HFF-Myc (cell line): ENCODE results near the gene MGST2.
"Not testable (repeated sequence)": the region's sequence is repeated elsewhere in the genome, so short reads cannot be mapped to it uniquely, and the experiment has no call there.

ENCODE experiments used
- DNase-seq: peaks from one replicate; pipeline ENCODE4 v3.0.0-alpha.2; 2011; ENCODE audit warnings: low read depth; ENCODE audit errors: extremely low read depth
- H3K4me3 ChIP-seq: replicated peaks from 2 replicates; pipeline ENCODE4 v1.5.1; 2011; ENCODE audit warnings: low read depth, mild to moderate bottlenecking, control low read depth, low read length
- TF ChIP-seq, protein P1 (sequence below): IDR thresholded peaks from 2 replicates; pipeline ENCODE4 v1.5.1; 2012; ENCODE audit warnings: mild to moderate bottlenecking, low read depth, low read length, control low read depth; ENCODE audit errors: missing control alignments

MGST2 gene

DNA sequence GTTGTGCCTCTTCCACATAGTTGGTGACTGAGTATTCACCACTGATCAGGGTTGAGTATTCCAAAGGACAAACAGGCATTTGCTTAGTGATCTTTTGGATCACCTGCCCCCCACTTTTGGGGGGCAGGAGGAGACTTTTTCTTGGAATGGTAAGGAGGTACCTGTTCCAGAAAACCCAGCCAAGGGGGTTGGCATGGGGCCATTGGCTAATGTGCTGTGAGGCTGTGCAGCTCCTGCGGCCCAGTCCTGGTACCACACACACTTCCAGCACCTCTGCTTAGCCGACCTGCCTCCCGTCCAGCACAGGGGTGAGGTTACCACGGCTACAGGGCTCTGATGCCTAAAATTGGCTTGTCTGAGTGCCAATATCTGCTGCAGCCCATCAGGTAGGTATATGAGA is 40.1 kb upstream of the MGST2 start:
- no peak overlapping the region for H3K4me3 ChIP-seq
- no peak for DNase-seq
- TF ChIP-seq, protein P1, sequence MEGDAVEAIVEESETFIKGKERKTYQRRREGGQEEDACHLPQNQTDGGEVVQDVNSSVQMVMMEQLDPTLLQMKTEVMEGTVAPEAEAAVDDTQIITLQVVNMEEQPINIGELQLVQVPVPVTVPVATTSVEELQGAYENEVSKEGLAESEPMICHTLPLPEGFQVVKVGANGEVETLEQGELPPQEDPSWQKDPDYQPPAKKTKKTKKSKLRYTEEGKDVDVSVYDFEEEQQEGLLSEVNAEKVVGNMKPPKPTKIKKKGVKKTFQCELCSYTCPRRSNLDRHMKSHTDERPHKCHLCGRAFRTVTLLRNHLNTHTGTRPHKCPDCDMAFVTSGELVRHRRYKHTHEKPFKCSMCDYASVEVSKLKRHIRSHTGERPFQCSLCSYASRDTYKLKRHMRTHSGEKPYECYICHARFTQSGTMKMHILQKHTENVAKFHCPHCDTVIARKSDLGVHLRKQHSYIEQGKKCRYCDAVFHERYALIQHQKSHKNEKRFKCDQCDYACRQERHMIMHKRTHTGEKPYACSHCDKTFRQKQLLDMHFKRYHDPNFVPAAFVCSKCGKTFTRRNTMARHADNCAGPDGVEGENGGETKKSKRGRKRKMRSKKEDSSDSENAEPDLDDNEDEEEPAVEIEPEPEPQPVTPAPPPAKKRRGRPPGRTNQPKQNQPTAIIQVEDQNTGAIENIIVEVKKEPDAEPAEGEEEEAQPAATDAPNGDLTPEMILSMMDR: no peak

DNA sequence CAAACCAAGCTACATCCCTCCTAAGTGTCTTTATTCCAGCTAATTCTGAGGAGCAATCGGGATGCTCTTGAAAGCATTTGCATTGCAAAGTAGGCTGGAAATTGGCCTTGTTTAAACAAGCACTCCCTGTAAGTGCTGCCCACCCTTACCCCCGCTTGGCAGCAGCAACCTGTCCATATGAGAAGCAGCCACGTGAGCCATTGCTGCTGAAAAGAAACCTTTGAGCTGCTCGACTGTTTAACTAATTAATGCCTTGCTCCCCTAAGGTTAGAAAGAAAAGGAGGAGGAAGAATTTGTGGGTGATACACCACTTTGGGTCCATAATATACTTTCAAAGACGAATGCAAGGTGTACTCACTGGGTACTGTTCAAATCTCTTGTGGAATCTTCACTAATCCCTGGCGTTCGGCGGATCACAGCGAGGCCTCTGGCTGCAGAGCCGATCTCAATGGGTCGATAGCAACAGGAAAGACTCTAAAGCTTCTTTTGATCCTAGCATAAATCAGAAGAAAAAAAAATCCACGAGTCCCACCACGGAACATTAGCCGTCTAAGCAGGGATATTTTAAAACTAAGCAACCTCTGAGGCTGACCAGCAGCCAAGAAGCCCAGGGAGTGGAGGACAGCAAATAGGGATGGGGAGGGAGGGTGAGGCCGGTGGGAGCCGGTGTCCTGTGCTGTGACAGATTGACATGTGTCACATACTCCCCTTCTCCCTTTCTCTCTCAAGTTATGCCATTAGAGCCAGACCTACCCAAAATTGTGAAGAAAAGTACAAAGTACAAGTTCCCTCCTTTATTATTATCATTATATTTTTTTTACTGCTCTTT is 37.2 kb upstream of the MGST2 start:
- H3K4me3 ChIP-seq: no peak overlapping the region
- DNase-seq: no peak
- TF ChIP-seq, protein P1: no peak

DNA sequence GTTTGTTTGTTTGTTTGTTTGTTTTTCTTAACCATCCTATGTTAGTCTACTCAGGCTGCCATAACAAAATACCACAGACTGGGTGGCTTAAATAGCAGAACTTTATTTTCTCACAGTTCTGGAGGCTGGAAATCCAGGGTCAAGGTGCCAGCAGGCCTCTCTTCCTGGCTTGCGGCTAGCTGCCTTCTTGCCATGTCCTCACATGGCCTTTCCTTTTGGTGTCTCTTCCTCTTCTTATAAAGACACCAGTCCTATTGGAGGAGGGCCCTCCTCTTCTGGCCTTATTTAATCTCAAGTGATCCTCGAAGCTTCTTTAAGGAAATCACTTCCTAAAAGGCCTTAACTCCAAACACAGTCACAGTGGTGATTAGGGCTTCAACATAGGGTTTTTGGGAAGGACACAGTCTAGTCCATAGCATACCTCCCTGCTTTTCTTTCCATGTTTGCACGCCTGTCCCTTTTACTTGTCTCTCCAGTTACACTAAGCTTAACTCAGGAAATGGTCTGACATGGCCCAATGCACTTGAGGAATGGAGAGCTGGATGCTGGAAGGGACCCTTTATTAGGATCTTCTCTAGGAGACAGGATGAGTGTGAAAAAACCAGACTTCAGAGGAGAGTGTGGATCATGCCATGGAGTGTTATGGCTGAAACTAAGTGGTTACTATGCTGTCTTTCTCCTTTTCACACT is 36.0 kb upstream of the MGST2 start:
- no peak overlapping the region for H3K4me3 ChIP-seq
- TF ChIP-seq, protein P1: no peak
- DNase-seq: no peak

DNA sequence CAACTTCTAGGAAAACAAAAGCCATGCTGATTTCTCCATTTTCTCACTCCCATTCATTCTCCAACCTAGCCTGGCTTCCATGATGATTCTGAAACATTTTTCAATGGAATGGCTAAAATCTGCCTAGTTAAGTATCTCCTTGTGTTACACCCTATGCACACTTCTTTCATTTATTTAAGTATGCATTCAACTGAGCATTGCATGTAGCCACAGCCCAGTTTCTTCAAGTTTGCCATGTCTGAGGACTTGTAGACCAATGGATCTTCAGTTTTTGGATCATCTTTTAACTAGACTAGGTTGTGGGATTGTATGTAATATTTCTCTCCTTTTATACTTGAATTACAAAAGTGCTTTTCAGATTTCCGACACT is 35.5 kb upstream of the MGST2 start:
- H3K4me3 ChIP-seq: no peak overlapping the region
- no peak for DNase-seq
- TF ChIP-seq, protein P1: no peak

DNA sequence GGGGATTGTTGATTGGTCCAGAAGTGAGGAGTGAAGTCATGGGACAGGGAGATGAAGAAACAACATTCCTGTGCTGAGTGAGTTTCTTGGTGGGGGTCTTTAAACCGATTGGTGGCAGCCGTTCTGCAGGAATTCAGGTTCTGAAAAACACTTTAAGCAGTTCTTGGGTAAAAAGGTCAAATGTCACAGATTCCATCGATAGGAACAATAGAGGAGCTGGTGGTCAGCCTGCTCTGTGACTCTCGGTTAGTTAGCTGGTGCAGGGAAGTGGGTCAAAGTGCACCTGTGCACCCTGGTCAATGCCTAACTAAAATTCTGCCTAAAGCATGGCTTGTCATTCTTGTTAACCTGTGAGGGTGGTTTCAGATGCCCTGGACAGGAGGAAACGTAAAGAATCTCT is 34.6 kb upstream of the MGST2 start:
- no peak for DNase-seq
- H3K4me3 ChIP-seq: no peak overlapping the region
- TF ChIP-seq, protein P1: no peak

DNA sequence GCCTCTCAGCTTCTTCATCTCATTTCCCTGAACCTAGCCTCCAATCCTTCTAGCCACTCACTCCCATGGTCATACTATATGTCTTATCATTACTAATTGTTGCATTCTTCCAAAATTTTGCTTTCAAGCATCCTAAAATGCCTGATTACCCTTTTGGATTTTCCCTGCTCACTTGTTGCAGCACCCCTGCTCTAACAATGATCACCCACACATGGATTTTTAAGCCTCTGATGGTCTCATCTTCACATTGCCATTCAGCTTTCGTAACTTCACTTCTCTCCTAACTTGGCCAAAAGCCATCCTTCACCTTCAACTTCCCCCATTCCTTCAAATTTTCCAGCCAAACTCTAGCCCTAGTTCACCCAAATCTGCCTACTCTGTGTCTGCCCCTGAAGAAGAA is 33.8 kb upstream of the MGST2 start:
- no peak overlapping the region for H3K4me3 ChIP-seq
- DNase-seq: no peak
- TF ChIP-seq, protein P1: no peak

DNA sequence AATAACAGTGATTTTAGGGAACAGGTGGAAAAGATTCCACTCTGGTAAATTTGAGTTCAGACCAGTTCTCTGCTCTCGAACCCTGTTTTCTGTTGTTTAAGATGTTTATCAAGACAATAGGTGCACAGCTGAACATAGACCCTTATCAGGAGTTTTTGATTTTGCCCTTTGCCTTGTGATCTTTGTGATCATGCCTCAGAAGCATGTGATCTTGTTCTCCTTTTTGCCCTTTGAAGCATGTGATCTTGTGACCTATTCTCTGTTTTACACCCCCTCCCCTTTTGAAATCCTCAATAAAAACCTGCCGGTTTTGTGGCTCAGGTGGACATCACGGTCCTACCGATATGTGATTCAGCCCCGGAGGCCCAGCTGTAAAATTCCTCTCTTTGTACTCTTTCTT is 32.9 kb upstream of the MGST2 start:
- H3K4me3 ChIP-seq, DNase-seq: not testable (repeated sequence)
